H9 (cell line): ENCODE measurements around the gene VTI1B. TPM values are rescaled to one million over a fixed set of nuclear protein-coding genes. Genes with fewer than 3 reads are reported as not detected.

Source experiments
- DNase-seq: peaks from one replicate; pipeline ENCODE4 v3.0.0-alpha.2; 2017
- H2AFZ ChIP-seq: one replicate; pipeline ENCODE4 v1.6.1; 2013; ENCODE audit warnings: mild to moderate bottlenecking, low read length, control low read depth, moderate library complexity
- H2AK5ac ChIP-seq: 2 replicates; pipeline ENCODE4 v1.6.1; 2013; ENCODE audit warnings: low read length, control low read depth, mixed read lengths; ENCODE audit not compliant: insufficient read length
- H2BK120ac ChIP-seq: one replicate; pipeline ENCODE4 v1.6.1; 2013; ENCODE audit warnings: low read depth, mild to moderate bottlenecking, low read length, control low read depth, inconsistent platforms; ENCODE audit not compliant: poor library complexity, severe bottlenecking
- H2BK12ac ChIP-seq: 2 replicates; pipeline ENCODE4 v1.6.1; 2013; ENCODE audit warnings: low read length, control low read depth, mixed read lengths, low read depth; ENCODE audit not compliant: insufficient read length
- H2BK15ac ChIP-seq: 2 replicates; pipeline ENCODE4 v1.6.1; 2013; ENCODE audit warnings: low read depth, low read length, control low read depth
- H2BK20ac ChIP-seq: one replicate; pipeline ENCODE4 v1.6.1; 2013; ENCODE audit warnings: low read depth, mild to moderate bottlenecking, low read length, control low read depth, inconsistent platforms; ENCODE audit not compliant: poor library complexity, severe bottlenecking
- H2BK5ac ChIP-seq: 2 replicates; pipeline ENCODE4 v1.6.1; 2013; ENCODE audit warnings: low read length, control low read depth, mixed read lengths; ENCODE audit not compliant: insufficient read length
- H3K14ac ChIP-seq: 2 replicates; pipeline ENCODE4 v1.6.1; 2013; ENCODE audit warnings: low read length, control low read depth; ENCODE audit not compliant: insufficient read depth
- H3K18ac ChIP-seq: 2 replicates; pipeline ENCODE4 v1.6.1; 2013; ENCODE audit warnings: low read depth, mild to moderate bottlenecking, mixed read lengths, low read length, control low read depth; ENCODE audit not compliant: insufficient read length
- H3K23ac ChIP-seq: 2 replicates; pipeline ENCODE4 v1.6.1; 2013; ENCODE audit warnings: low read length, control low read depth, mixed read lengths, low read depth; ENCODE audit not compliant: insufficient read length
- H3K23me2 ChIP-seq: 2 replicates; pipeline ENCODE4 v1.6.1; 2013; ENCODE audit warnings: low read depth, mild to moderate bottlenecking, mixed read lengths, low read length, control low read depth; ENCODE audit not compliant: insufficient read length, poor library complexity, severe bottlenecking
- H3K27ac ChIP-seq: 2 replicates; pipeline ENCODE4 v1.5.1; 2013; ENCODE audit warnings: low read length, control low read depth, mixed read lengths, low read depth; ENCODE audit not compliant: insufficient read length
- H3K27me3 ChIP-seq: 2 replicates; pipeline ENCODE4 v1.6.1; 2013; ENCODE audit warnings: low read length, control low read depth, inconsistent platforms; ENCODE audit not compliant: insufficient read depth
- H3K4ac ChIP-seq: 2 replicates; pipeline ENCODE4 v1.6.1; 2013; ENCODE audit warnings: low read depth, mild to moderate bottlenecking, control low read depth, inconsistent platforms, low read length, moderate library complexity
- H3K4me1 ChIP-seq: 2 replicates; pipeline ENCODE4 v1.6.1; 2013; ENCODE audit warnings: low read length, control low read depth, inconsistent platforms; ENCODE audit not compliant: insufficient read depth
- H3K4me2 ChIP-seq: 2 replicates; pipeline ENCODE4 v1.6.1; 2013; ENCODE audit warnings: low read length, control low read depth, mixed read lengths; ENCODE audit not compliant: insufficient read length, insufficient read depth
- H3K56ac ChIP-seq: 2 replicates; pipeline ENCODE4 v1.6.1; 2013; ENCODE audit warnings: low read depth, mild to moderate bottlenecking, mixed read lengths, low read length, control low read depth; ENCODE audit not compliant: insufficient read length
- H3K79me1 ChIP-seq: 2 replicates; pipeline ENCODE4 v1.6.1; 2013; ENCODE audit warnings: low read depth, mild to moderate bottlenecking, moderate library complexity, low read length, control low read depth, inconsistent platforms; ENCODE audit not compliant: insufficient read depth, poor library complexity, severe bottlenecking
- H3K79me2 ChIP-seq: 2 replicates; pipeline ENCODE4 v1.6.1; 2013; ENCODE audit warnings: low read length, control low read depth, inconsistent platforms; ENCODE audit not compliant: insufficient read depth
- H3K9ac ChIP-seq: 2 replicates; pipeline ENCODE4 v1.6.1; 2013; ENCODE audit warnings: low read length, control low read depth, mixed read lengths; ENCODE audit not compliant: insufficient read length; ENCODE audit errors: extremely low read depth
- H3K9me3 ChIP-seq: one replicate; pipeline ENCODE4 v1.6.1; 2013; ENCODE audit warnings: low read depth, low read length, inconsistent platforms; ENCODE audit not compliant: control insufficient read depth
- H3T11ph ChIP-seq: one replicate; pipeline ENCODE4 v1.6.1; 2013; ENCODE audit warnings: mild to moderate bottlenecking, low read length, control low read depth, inconsistent platforms
- H4K20me1 ChIP-seq: one replicate; pipeline ENCODE4 v1.6.1; 2013; ENCODE audit not compliant: control insufficient read depth, insufficient read length, insufficient read depth
- H4K5ac ChIP-seq: 2 replicates; pipeline ENCODE4 v1.6.1; 2013; ENCODE audit warnings: low read depth, mild to moderate bottlenecking, mixed read lengths, low read length, control low read depth; ENCODE audit not compliant: insufficient read length
- H4K8ac ChIP-seq: replicated peaks from 2 replicates; pipeline ENCODE4 v1.6.1; 2013; ENCODE audit warnings: low read length, control low read depth, mixed read lengths, low read depth; ENCODE audit not compliant: insufficient read length
- H4K91ac ChIP-seq: 2 replicates; pipeline ENCODE4 v1.6.1; 2013; ENCODE audit warnings: low read depth, mild to moderate bottlenecking, moderate library complexity, mixed read lengths, low read length, control low read depth; ENCODE audit not compliant: insufficient read length
- H3K27ac Mint-ChIP-seq, 3 experiments: 2 replicates in 2 of 3; 3 replicates in 1 of 3; pipeline ENCODE4 v1.8.0; 2020 to 2021; ENCODE audit warnings: mixed read lengths in 3 of 3, mild to moderate bottlenecking in 1 of 3, moderate library complexity in 1 of 3
- H3K27me3 Mint-ChIP-seq: 2 replicates; pipeline ENCODE4 v1.8.0; 2021; ENCODE audit warnings: low read depth, mild to moderate bottlenecking, moderate library complexity, mixed read lengths
- H3K36me3 Mint-ChIP-seq, 3 experiments: 2 replicates in 2 of 3; 3 replicates in 1 of 3; pipeline ENCODE4 v1.8.0; 2020 to 2021; ENCODE audit warnings: low read depth in 3 of 3, mixed read lengths in 3 of 3; ENCODE audit not compliant: insufficient read depth in 1 of 3
- H3K4me1 Mint-ChIP-seq, 2 experiments: 2 replicates each; pipeline ENCODE4 v1.8.0; 2020; ENCODE audit warnings: mixed read lengths in 2 of 2
- H3K4me3 Mint-ChIP-seq, 2 experiments: 2 replicates in 1 of 2; 3 replicates in 1 of 2; pipeline ENCODE4 v1.8.0; 2020 to 2021; ENCODE audit warnings: mild to moderate bottlenecking in 2 of 2, mixed read lengths in 2 of 2, moderate library complexity in 1 of 2
- H3K9me3 Mint-ChIP-seq, 2 experiments: 2 replicates in 1 of 2; 3 replicates in 1 of 2; pipeline ENCODE4 v1.8.0; 2020; ENCODE audit warnings: mild to moderate bottlenecking in 2 of 2, mixed read lengths in 2 of 2, moderate library complexity in 1 of 2
- WGBS: extraction: QIAGEN DNeasy Blood & Tissue Kit; methylation state at CpG from one replicate; pipeline ENCODE4 v1.1.7; 2013; ENCODE audit warnings: missing lambda C conversion rate, low lambda C conversion rate, mixed read lengths; ENCODE audit not compliant: insufficient read length; ENCODE audit errors: extremely low coverage; 5-methylcytosine and 5-hydroxymethylcytosine counted together
- total RNA-seq: library from RNA; stranded (reverse); gene quantifications from 2 replicates; pipeline ENCODE4 v1.2.1, GENCODE V29; 2021
- TF ChIP-seq, protein P1 (sequence below): fragments of 200-600 bp; sonication (generic); conservative IDR thresholded peaks from 3 replicates; pipeline ENCODE4 v1.8.0; 2021; ENCODE audit warnings: antibody characterized with exemption, mild to moderate bottlenecking

The VTI1B gene
- total RNA-seq, 1 experiment from 2014 or later = 118 TPM

DNA sequence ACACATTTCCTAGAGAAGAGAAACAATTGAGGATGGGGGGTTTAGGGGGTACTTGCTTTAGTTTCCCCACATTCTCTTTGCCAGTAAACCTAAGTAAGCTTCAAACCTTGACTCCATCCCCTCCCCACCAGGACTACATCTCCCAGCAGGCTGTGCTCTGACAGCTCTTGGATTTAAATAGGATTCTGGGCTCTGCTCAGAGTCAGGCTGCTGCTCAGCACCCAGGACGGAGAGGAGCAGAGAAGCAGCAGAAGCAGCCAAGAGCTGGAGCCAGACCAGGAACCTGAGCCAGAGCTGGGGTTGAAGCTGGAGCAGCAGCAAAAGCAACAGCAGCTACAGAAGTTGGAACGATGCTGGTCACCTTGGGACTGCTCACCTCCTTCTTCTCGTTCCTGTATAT, 47.9 kb upstream of the VTI1B start:
- no peaks in the 10 kb centered on the region for H3K9me3 ChIP-seq
- TF ChIP-seq, protein P1, sequence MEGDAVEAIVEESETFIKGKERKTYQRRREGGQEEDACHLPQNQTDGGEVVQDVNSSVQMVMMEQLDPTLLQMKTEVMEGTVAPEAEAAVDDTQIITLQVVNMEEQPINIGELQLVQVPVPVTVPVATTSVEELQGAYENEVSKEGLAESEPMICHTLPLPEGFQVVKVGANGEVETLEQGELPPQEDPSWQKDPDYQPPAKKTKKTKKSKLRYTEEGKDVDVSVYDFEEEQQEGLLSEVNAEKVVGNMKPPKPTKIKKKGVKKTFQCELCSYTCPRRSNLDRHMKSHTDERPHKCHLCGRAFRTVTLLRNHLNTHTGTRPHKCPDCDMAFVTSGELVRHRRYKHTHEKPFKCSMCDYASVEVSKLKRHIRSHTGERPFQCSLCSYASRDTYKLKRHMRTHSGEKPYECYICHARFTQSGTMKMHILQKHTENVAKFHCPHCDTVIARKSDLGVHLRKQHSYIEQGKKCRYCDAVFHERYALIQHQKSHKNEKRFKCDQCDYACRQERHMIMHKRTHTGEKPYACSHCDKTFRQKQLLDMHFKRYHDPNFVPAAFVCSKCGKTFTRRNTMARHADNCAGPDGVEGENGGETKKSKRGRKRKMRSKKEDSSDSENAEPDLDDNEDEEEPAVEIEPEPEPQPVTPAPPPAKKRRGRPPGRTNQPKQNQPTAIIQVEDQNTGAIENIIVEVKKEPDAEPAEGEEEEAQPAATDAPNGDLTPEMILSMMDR = no peak
- H3K4ac ChIP-seq = no peak overlapping the region
- WGBS = no CpG with 5 or more reads among the region's 3 CpGs
- peak; percentile 58 for DNase-seq
- H3K18ac ChIP-seq = no peak overlapping the region
- no peaks in the 10 kb centered on the region for H3K23me2 ChIP-seq
- H3K9me3 Mint-ChIP-seq = no peaks in the 10 kb centered on the region
- H2AK5ac ChIP-seq = no peak overlapping the region
- peak overlapping the region; percentile 9 for H3K4me2 ChIP-seq
- no peak overlapping the region for H2BK12ac ChIP-seq
- H3K79me2 ChIP-seq = no peaks in the 10 kb centered on the region
- H3K27me3 ChIP-seq = no peaks in the 10 kb centered on the region
- H3K27ac Mint-ChIP-seq = no peak overlapping the region
- H3K4me1 ChIP-seq = no peaks in the 10 kb centered on the region
- no peak overlapping the region for H2BK20ac ChIP-seq
- no peak overlapping the region for H3T11ph ChIP-seq
- no peak overlapping the region for H2BK120ac ChIP-seq
- no peaks in the 10 kb centered on the region for H4K20me1 ChIP-seq
- H3K23ac ChIP-seq = no peak overlapping the region
- H2BK15ac ChIP-seq = no peak overlapping the region
- no peak overlapping the region for H4K91ac ChIP-seq
- no peak overlapping the region for H3K27ac ChIP-seq
- H4K5ac ChIP-seq = no peak overlapping the region
- H3K4me1 Mint-ChIP-seq = peaks cover 8 to 11% of the 10 kb centered on the region in 2 experiments; a peak in 3 of 4 replicates
- H2AFZ ChIP-seq = no peak overlapping the region
- no peak overlapping the region for H3K4me3 Mint-ChIP-seq
- no peak overlapping the region for H3K9ac ChIP-seq
- H3K56ac ChIP-seq = no peak overlapping the region
- no peak overlapping the region for H4K8ac ChIP-seq
- no peak overlapping the region for H2BK5ac ChIP-seq
- H3K36me3 Mint-ChIP-seq = no peaks in the 10 kb centered on the region
- H3K14ac ChIP-seq = no peak overlapping the region
- H3K27me3 Mint-ChIP-seq = peaks cover 15% of the 10 kb centered on the region
- no peaks in the 10 kb centered on the region for H3K79me1 ChIP-seq
